ENCODE results near the gene PHLDB2. TPM values are rescaled to one million over a fixed set of nuclear protein-coding genes. Genes with fewer than 3 reads are reported as not detected.

The PHLDB2 gene
- total and polyA plus RNA-seq, 2 of the 4 experiments (the other 2 are of a cell fraction): 10.6 to 28.7 TPM

DNA sequence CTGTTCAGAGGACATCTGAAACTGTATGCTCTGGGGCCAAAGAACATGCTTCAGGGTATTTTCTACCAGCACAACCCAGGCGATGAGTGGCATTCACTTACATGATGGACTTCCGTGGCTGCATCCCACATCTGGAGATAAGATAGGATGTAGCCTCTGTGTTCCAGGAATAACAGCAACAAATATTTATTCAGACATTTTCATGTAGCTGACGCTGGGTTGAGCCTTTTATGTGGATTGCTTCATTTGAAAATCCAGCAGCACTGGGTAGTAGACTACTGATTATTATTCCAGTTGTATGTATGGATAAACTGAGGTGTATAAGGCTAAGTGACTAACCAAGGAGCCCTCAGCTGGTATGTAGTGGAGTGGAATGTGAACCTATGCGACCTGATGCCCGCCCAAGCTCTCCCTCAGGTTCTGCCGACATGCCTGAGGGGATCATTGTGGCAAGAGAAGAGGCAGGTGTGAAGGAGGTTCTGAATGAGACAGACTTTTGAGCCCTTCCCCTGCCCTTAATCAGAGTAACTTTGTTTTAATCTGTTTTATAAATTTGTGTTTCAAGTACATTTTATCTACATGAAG, 93.9 kb downstream of the PHLDB2 start:
- no CpG with 5 or more reads among the region's 6 CpGs for WGBS, 2 experiments (ENCODE audit: extremely low coverage in 2 of 2, insufficient read length in 1 of 2)
- H4K8ac ChIP-seq (ENCODE audit: low read depth in 2 of 2, low read length in 2 of 2): no peak overlapping the region
- intact Hi-C loops (cut with micrococcal nuclease): no loop called here

More for the DNA sequence above, 93.9 kb downstream of the PHLDB2 start:
- H2AFZ ChIP-seq (replicated peaks; ENCODE audit: low read length, poor library complexity): no peak overlapping the region
- no TSS peak for BruUV-seq (replicated peaks)
- no peak for TF ChIP-seq CEBPB (IDR thresholded peaks at IDR 0.05; ENCODE audit: low read depth, low read length)
- no peak for TF ChIP-seq RFX5 (IDR thresholded peaks at IDR 0.05; ENCODE audit: low read depth, low read length)
- TF ChIP-seq MAFK (IDR thresholded peaks at IDR 0.05; ENCODE audit: low read depth, low read length): no peak
- TF ChIP-seq, protein P1, sequence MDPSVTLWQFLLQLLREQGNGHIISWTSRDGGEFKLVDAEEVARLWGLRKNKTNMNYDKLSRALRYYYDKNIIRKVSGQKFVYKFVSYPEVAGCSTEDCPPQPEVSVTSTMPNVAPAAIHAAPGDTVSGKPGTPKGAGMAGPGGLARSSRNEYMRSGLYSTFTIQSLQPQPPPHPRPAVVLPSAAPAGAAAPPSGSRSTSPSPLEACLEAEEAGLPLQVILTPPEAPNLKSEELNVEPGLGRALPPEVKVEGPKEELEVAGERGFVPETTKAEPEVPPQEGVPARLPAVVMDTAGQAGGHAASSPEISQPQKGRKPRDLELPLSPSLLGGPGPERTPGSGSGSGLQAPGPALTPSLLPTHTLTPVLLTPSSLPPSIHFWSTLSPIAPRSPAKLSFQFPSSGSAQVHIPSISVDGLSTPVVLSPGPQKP (IDR thresholded peaks at IDR 0.05; ENCODE audit: borderline replicate concordance, low read depth, low read length): no peak
- TF ChIP-seq MXI1 (IDR thresholded peaks at IDR 0.05; ENCODE audit: borderline replicate concordance, low read depth, low read length): no peak
- TF ChIP-seq, protein P2, sequence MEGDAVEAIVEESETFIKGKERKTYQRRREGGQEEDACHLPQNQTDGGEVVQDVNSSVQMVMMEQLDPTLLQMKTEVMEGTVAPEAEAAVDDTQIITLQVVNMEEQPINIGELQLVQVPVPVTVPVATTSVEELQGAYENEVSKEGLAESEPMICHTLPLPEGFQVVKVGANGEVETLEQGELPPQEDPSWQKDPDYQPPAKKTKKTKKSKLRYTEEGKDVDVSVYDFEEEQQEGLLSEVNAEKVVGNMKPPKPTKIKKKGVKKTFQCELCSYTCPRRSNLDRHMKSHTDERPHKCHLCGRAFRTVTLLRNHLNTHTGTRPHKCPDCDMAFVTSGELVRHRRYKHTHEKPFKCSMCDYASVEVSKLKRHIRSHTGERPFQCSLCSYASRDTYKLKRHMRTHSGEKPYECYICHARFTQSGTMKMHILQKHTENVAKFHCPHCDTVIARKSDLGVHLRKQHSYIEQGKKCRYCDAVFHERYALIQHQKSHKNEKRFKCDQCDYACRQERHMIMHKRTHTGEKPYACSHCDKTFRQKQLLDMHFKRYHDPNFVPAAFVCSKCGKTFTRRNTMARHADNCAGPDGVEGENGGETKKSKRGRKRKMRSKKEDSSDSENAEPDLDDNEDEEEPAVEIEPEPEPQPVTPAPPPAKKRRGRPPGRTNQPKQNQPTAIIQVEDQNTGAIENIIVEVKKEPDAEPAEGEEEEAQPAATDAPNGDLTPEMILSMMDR (conservative IDR thresholded peaks at IDR 0.05; ENCODE audit: low read depth, low read length): no peak
- TF ChIP-seq, protein P3, sequence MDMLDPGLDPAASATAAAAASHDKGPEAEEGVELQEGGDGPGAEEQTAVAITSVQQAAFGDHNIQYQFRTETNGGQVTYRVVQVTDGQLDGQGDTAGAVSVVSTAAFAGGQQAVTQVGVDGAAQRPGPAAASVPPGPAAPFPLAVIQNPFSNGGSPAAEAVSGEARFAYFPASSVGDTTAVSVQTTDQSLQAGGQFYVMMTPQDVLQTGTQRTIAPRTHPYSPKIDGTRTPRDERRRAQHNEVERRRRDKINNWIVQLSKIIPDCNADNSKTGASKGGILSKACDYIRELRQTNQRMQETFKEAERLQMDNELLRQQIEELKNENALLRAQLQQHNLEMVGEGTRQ (IDR thresholded peaks at IDR 0.05; ENCODE audit: low read depth, low read length): no peak
- no peak for TF ChIP-seq RCOR1 (IDR thresholded peaks at IDR 0.05; ENCODE audit: insufficient replicate concordance, low read length)
- no peak for TF ChIP-seq RAD21 (IDR thresholded peaks at IDR 0.05; ENCODE audit: low read length)
- TF ChIP-seq CHD1 (IDR thresholded peaks at IDR 0.05; ENCODE audit: low read depth, low read length): no peak
- DNase-seq (no peak), ATAC-seq (ENCODE audit: low read depth) (no peak)
- ChIA-PET POLR2A (ENCODE audit: unreplicated experiment) (no interaction called here), CTCF (interaction anchor here (1.7 kb wide), 1 partner anchor 12 kb away, joined by 4 read pairs; no protein-coding TSS in a partner anchor)
- peaks cover 14% of the 10 kb centered on the region for H3K36me3 ChIP-seq (ENCODE audit: control insufficient read depth, insufficient read depth, low read length)
- H3K9me1 ChIP-seq (ENCODE audit: insufficient read depth, low read length): peaks cover 5% of the 10 kb centered on the region; the same call in 1 of the 2 replicates
- H3K18ac ChIP-seq (ENCODE audit: low read depth, low read length): no peak overlapping the region
- no peak overlapping the region for H3K9ac ChIP-seq (ENCODE audit: low read depth, low read length)
- no peak overlapping the region for H3K23ac ChIP-seq (ENCODE audit: low read depth, low read length)
- no peaks in the 10 kb centered on the region for H4K20me1 ChIP-seq (ENCODE audit: insufficient read depth, low read length)
- H3K56ac ChIP-seq (ENCODE audit: extremely low read depth, insufficient read depth, low read length): no peak overlapping the region
- no peak overlapping the region for H2BK20ac ChIP-seq (ENCODE audit: low read depth, low read length)
- H3K4me1 ChIP-seq (ENCODE audit: control insufficient read depth, insufficient read depth, low read length): no peaks in the 10 kb centered on the region
- H3K27me3 ChIP-seq (ENCODE audit: control insufficient read depth, insufficient read depth, low read length): no peaks in the 10 kb centered on the region
- no peak overlapping the region for H3K4ac ChIP-seq (ENCODE audit: low read depth, low read length)
- H2BK5ac ChIP-seq (ENCODE audit: low read depth, low read length, poor library complexity, severe bottlenecking): no peak overlapping the region
- in situ Hi-C loops (cut with MboI; ENCODE audit: low sequenced_read_pairs) (loop anchor here (25.0 kb wide), 1 partner anchor 366 kb away; the partner anchor contains the start of gene ZBED2), dilution Hi-C loops (cut with HindIII; ENCODE audit: low sequenced_read_pairs, unreplicated experiment) (loop anchor here (25.0 kb wide), 1 partner anchor 241 kb away; no protein-coding TSS in a partner anchor)
- no peak overlapping the region for H3K27ac ChIP-seq (ENCODE audit: insufficient read depth, low read length)
- no peak overlapping the region for H3K4me3 ChIP-seq (ENCODE audit: insufficient read depth, low read depth, low read length)
- H4K91ac ChIP-seq (ENCODE audit: insufficient read depth, low read depth, low read length): no peak overlapping the region
- H2BK15ac ChIP-seq (ENCODE audit: low read depth, low read length): no peak overlapping the region
- no peak overlapping the region for H3K14ac ChIP-seq (replicated peaks; ENCODE audit: low read depth, low read length)
- H3K4me2 ChIP-seq (ENCODE audit: low read depth, low read length): no peak overlapping the region
- H2BK120ac ChIP-seq (ENCODE audit: low read depth, low read length): no peak overlapping the region
- H2AK9ac ChIP-seq (replicated peaks; ENCODE audit: low read depth, low read length, poor library complexity): no peak overlapping the region
- H2AK5ac ChIP-seq (ENCODE audit: low read depth, low read length): no peak overlapping the region
- H4K5ac ChIP-seq (ENCODE audit: low read depth, low read length): no peak overlapping the region
- H3K9me3 ChIP-seq (ENCODE audit: control insufficient read depth, insufficient read depth, low read length): no peaks in the 10 kb centered on the region
- H3K79me1 ChIP-seq (ENCODE audit: low read depth in 1 of 2, low read length in 2 of 2): no peaks in the 10 kb centered on the region

Data from IMR-90 (cell line).